ENCODE data around the gene CORIN. TPM values are rescaled to one million over a fixed set of nuclear protein-coding genes. Genes with fewer than 3 reads are reported as not detected.

The CORIN gene
- total RNA-seq, 1 donor from 2014 or later = 0.05 TPM

DNA sequence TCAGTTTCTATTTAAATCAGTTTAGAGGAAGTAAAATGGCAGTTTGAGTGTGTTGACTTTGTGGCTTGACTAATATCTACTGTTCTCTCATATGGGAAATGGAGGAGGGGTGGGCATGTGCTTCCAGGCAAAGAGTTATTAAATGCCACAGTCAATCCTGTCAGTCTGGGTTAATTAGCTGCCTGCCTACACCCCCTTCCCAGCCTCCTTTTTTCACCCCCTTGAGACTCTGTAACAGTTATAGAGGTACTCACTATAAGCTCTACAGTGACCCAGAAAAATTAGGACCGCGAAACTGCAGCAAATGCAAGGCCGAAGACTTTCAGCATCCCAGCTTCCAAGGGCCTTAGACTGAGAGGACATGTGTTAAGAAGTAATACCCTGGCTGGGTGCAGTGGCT lies 165.2 kb downstream of the CORIN start:
- Mint-ChIP-seq H3K36me3 (ENCODE audit: low read depth) (no peaks in the 10 kb centered on the region), H3K4me1 (no peaks in the 10 kb centered on the region), H3K27me3 (ENCODE audit: low read depth) (peaks cover 2% of the 10 kb centered on the region), H3K9me3 (no peaks in the 10 kb centered on the region), H3K4me3 (no peak overlapping the region), H3K27ac (ENCODE audit: unreplicated experiment) (no peak overlapping the region)
- TF ChIP-seq CTCF (conservative IDR thresholded peaks at IDR 0.05) = no peak
- no peak for DNase-seq (ENCODE audit: low read depth, low spot score)

- no peaks in the 10 kb centered on the region for H3K9me3 Mint-ChIP-seq
- TF ChIP-seq CTCF (conservative IDR thresholded peaks at IDR 0.05) = no peak
- H3K27ac Mint-ChIP-seq (ENCODE audit: unreplicated experiment) = no peak overlapping the region
- DNase-seq (ENCODE audit: low read depth, low spot score) = no peak
- H3K4me1 Mint-ChIP-seq = no peaks in the 10 kb centered on the region
- peaks cover 13% of the 10 kb centered on the region for H3K27me3 Mint-ChIP-seq (ENCODE audit: low read depth)
- H3K4me3 Mint-ChIP-seq = no peak overlapping the region
- no peaks in the 10 kb centered on the region for H3K36me3 Mint-ChIP-seq (ENCODE audit: low read depth)
Observed at GRCh38 chr4:47669946-47670345, 167.9 kb downstream of the CORIN start.

DNA sequence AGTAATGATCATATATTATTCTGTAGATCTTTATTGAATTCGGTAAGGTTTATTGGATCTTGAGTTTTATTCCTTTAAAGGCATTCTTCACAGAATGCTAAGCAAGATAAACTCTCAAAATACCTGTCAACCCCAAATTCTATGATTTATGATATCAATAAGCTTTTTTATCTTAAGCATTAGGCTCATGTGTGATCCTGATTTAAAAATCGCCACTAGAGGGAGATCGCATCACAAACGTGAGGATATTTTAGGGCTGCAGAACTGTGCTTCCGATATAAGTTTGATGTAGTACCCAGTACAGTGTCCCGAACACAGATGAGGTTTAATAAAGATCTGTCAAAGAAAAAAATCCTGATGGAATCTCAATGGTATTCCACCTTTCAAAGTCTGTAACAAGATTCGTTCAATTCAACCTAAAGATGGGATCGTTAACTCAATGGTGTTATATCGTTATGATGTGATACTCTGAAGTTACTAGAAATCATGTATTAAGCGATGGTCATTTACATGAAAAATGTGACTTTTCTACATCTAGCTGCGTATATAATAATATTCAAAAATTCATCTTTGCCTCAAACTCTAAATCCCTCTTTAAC lies 169.0 kb downstream of the CORIN start:
- Mint-ChIP-seq H3K27me3 (ENCODE audit: low read depth) (peaks cover 11% of the 10 kb centered on the region), H3K4me1 (no peaks in the 10 kb centered on the region), H3K27ac (ENCODE audit: unreplicated experiment) (no peak overlapping the region), H3K4me3 (no peak overlapping the region), H3K9me3 (no peaks in the 10 kb centered on the region), H3K36me3 (ENCODE audit: low read depth) (no peaks in the 10 kb centered on the region)
- peak; percentile 84 for TF ChIP-seq CTCF (conservative IDR thresholded peaks at IDR 0.05)
- DNase-seq (ENCODE audit: low read depth, low spot score) = peak; percentile 17

DNA sequence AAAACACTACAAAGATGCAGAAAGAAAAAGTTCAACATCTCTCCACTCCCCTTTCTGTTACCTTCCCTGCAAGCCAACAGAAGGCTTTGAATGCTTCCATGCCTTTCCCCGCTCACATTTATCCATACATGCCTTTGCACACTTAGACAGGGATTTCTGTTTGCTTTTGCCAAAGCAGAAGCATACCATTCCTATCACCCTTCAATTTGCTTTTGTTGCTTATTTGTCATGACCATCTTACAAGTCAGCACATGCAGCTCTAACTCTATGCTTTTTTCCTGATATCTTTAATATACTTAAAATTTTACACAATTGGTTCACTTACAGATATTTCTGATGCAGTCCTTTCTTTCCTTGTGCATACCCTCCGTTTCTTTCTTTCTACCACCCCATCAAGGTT lies 169.6 kb downstream of the CORIN start:
- Mint-ChIP-seq H3K27ac (ENCODE audit: unreplicated experiment) (no peak overlapping the region), H3K4me3 (no peak overlapping the region), H3K9me3 (no peaks in the 10 kb centered on the region), H3K27me3 (ENCODE audit: low read depth) (peaks cover 11% of the 10 kb centered on the region), H3K4me1 (no peaks in the 10 kb centered on the region), H3K36me3 (ENCODE audit: low read depth) (no peaks in the 10 kb centered on the region)
- no peak for DNase-seq (ENCODE audit: low read depth, low spot score)
- no peak for TF ChIP-seq CTCF (conservative IDR thresholded peaks at IDR 0.05)

- Mint-ChIP-seq H3K27ac (ENCODE audit: unreplicated experiment) (no peak overlapping the region), H3K27me3 (ENCODE audit: low read depth) (peaks cover 11% of the 10 kb centered on the region), H3K4me1 (no peaks in the 10 kb centered on the region), H3K4me3 (no peak overlapping the region), H3K36me3 (ENCODE audit: low read depth) (no peaks in the 10 kb centered on the region), H3K9me3 (no peaks in the 10 kb centered on the region)
- no peak for TF ChIP-seq CTCF (conservative IDR thresholded peaks at IDR 0.05)
- DNase-seq (ENCODE audit: low read depth, low spot score) = no peak
Observed at GRCh38 chr4:47667552-47667951, 170.3 kb downstream of the CORIN start.

All from neural crest cell (in vitro differentiated cells).